Esophagus squamous epithelium (tissue), 5 donors: Measurements from ENCODE around the gene PRTG. TPM values are rescaled to one million over a fixed set of nuclear protein-coding genes. Genes with fewer than 3 reads are reported as not detected.

Experiments
- DNase-seq: peaks from one replicate; lab custom pipeline; 2025; lab: John Stamatoyannopoulos, UW
- H3K27ac ChIP-seq, 4 donors: fragments of 200-600 bp; sonication (generic); one replicate each; pipeline ENCODE4 v1.5.1; 2016 to 2019; ENCODE audit warnings: mild to moderate bottlenecking in 1 of 4
- H3K27me3 ChIP-seq, 4 donors: fragments of 200-600 bp; sonication (generic); 1 replicate in 3 of 4; 2 replicates in 1 of 4; pipeline versions ENCODE4 v1.5.1 to v1.6.0; 2017 to 2021; ENCODE audit warnings: antibody characterized with exemption in 1 of 4
- H3K36me3 ChIP-seq, 3 donors: fragments of 200-600 bp; sonication (generic); one replicate each; pipeline ENCODE4 v1.5.1; 2016 to 2019
- H3K4me1 ChIP-seq, 3 donors: fragments of 200-600 bp; sonication (generic); one replicate each; pipeline ENCODE4 v1.5.1; 2017 to 2019
- H3K4me3 ChIP-seq, 4 donors: fragments of 200-600 bp; sonication (generic); 1 replicate in 3 of 4; 2 replicates in 1 of 4; pipeline ENCODE4 v1.5.1; 2016 to 2019; ENCODE audit warnings: mild to moderate bottlenecking in 2 of 4, moderate library complexity in 1 of 4
- H3K9me3 ChIP-seq, 3 donors: fragments of 200-600 bp; sonication (generic); one replicate each; pipeline ENCODE4 v1.5.1; 2016 to 2019
- POLR2A ChIP-seq, 4 donors: fragments of 450-650 bp; IDR thresholded peaks; one replicate each; pipeline ENCODE4 v1.6.1; 2017; ENCODE audit warnings: antibody characterized with exemption in 4 of 4, mild to moderate bottlenecking in 4 of 4, moderate library complexity in 3 of 4
- WGBS, 2 donors: methylation state at CpG; one replicate each; pipeline ENCODE4 v1.1.5; 2018; 5-methylcytosine and 5-hydroxymethylcytosine counted together
- intact Hi-C: fragments of 100-400 bp; cut with DNase I; formaldehyde crosslinking; loops from one replicate; pipeline ENCODE4 v1.15.0; 2022
- total RNA-seq, 4 donors: library from RNA; depleted of rRNA; stranded (reverse); fragments of >200 nt; gene quantifications; one replicate each; pipeline ENCODE4 v1.1.0, GENCODE V29; 2016
- TF ChIP-seq, protein P1 (sequence below), 6 experiments: fragments of 450-650 bp in 4 of 6; fragments of 200-600 bp in 2 of 6; sonication (generic) in 2 of 6; IDR thresholded peaks; one replicate each; pipeline ENCODE4 v1.5.1; 2016 to 2019; ENCODE audit warnings: antibody characterized with exemption in 6 of 6, mild to moderate bottlenecking in 4 of 6, moderate library complexity in 4 of 6
- donor health status: DM: yes; HTN: yes; CAD: no.

Gene PRTG
- total RNA-seq, 4 donors from 2014 or later, result 0.04 to 1.3 (median 0.15) TPM

DNA sequence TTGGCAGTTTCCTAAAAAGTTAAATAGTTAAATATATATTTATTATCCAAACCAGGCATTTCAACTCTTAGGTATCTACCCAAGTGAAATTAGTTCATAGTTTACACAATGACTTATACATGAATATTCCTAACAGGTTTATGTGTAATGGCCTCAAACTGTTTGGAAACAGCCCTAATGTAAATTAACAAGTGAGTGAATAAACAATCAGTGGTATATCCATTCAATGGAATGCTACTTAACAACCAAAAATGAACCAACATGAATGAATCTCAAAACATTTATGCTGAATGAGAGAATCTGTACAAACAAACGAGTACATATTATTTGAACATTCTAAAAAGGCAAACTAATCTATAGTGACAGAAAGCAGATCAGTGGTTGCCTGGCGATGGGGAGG is 33.5 kb downstream of the PRTG start:
- Histone ChIP-seq H3K4me3 (no peak overlapping the region), H3K36me3 (no peaks in the 10 kb centered on the region), H3K4me1 (no peaks in the 10 kb centered on the region), H3K9me3 (no peaks in the 10 kb centered on the region), H3K27me3 (no peaks in the 10 kb centered on the region), H3K27ac (no peak overlapping the region)
- no peak for DNase-seq
- TF ChIP-seq, protein P1, sequence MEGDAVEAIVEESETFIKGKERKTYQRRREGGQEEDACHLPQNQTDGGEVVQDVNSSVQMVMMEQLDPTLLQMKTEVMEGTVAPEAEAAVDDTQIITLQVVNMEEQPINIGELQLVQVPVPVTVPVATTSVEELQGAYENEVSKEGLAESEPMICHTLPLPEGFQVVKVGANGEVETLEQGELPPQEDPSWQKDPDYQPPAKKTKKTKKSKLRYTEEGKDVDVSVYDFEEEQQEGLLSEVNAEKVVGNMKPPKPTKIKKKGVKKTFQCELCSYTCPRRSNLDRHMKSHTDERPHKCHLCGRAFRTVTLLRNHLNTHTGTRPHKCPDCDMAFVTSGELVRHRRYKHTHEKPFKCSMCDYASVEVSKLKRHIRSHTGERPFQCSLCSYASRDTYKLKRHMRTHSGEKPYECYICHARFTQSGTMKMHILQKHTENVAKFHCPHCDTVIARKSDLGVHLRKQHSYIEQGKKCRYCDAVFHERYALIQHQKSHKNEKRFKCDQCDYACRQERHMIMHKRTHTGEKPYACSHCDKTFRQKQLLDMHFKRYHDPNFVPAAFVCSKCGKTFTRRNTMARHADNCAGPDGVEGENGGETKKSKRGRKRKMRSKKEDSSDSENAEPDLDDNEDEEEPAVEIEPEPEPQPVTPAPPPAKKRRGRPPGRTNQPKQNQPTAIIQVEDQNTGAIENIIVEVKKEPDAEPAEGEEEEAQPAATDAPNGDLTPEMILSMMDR (IDR thresholded peaks at IDR 0.05), result no peak
- no peak for TF ChIP-seq POLR2A (IDR thresholded peaks at IDR 0.05)
- WGBS, 2 donors, result 44 to 79% methylated on average over 1 to 2 of the region's 2 CpGs
- intact Hi-C loops, result no loop called here

DNA sequence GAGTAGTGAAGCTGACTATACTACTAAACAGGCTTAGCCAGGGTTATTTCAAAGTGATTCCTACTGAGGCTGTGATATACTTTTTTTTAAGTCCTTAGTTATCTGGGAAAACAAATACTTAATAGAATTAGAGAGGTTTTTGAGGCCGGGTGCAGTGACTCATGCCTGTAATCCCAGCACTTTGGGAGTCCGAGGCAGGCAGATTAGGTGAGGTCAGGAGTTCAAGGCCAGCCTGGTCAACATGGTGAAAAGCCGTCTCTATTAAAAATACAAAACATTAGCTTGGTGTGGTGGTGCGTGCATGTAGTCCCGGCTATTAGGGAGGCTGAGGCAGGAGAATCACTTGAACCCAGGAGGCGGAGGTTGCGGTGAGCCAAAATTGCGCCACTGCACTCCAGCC is 34.2 kb downstream of the PRTG start:
- TF ChIP-seq POLR2A (IDR thresholded peaks at IDR 0.05), result no peak
- TF ChIP-seq, protein P1 (IDR thresholded peaks at IDR 0.05), result no peak
- DNase-seq, result no peak
- H3K4me3 ChIP-seq, result no peak overlapping the region
- no peaks in the 10 kb centered on the region for H3K36me3 ChIP-seq
- no peak overlapping the region for H3K27ac ChIP-seq
- 65 to 71% methylated on average over 8 of the region's 8 CpGs for WGBS, 2 donors
- H3K27me3 ChIP-seq, result no peaks in the 10 kb centered on the region
- no peaks in the 10 kb centered on the region for H3K4me1 ChIP-seq
- H3K9me3 ChIP-seq, result no peaks in the 10 kb centered on the region
- intact Hi-C loops, result no loop called here

DNA sequence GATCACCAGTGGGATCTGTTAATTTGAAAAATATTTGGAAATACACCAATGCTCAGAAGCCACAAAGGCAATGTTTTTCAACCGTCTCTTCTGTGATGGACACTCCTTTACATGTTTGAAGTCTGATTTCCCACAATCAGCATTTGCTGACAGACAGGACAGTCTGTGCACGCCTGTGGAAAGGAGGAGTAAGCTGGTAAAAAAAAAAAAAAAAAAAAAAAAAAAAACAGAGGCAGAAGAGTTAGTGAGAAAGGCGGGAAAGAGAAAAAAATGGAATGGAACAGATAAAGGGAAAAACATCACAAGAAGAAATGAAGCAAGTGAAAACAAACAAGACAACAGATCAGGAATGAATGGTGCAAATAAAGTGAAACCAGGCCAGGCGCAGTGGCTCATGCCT is 35.0 kb downstream of the PRTG start:
- H3K9me3 ChIP-seq, result no peaks in the 10 kb centered on the region
- no peaks in the 10 kb centered on the region for H3K27me3 ChIP-seq
- no peaks in the 10 kb centered on the region for H3K36me3 ChIP-seq
- WGBS, 2 donors, result 54 to 56% methylated on average over 4 of the region's 4 CpGs
- H3K27ac ChIP-seq, result no peak overlapping the region
- no peaks in the 10 kb centered on the region for H3K4me1 ChIP-seq
- no peak overlapping the region for H3K4me3 ChIP-seq
- no peak for DNase-seq
- intact Hi-C loops, result no loop called here
- TF ChIP-seq, protein P1 (IDR thresholded peaks at IDR 0.05), result no peak
- no peak for TF ChIP-seq POLR2A (IDR thresholded peaks at IDR 0.05)

DNA sequence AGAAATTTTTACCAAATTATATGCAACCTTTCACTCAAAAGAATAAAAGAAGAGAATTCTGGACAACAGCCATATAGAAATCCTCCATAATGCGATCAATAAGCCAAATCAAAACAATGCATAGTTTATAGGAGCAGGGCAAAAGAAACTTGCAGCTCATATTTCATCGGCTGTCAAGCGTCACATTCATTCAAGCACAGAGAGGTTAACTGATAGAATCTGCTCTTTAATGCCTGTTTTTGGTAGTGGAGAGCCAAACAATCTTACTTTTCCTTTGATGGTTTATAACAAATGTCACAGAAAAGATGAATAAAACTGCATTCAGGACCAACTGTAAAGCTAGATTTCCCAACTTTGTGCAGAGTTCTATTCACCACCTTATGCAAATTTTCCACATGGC is 35.4 kb downstream of the PRTG start:
- intact Hi-C loops, result no loop called here
- no peak for DNase-seq
- Histone ChIP-seq H3K36me3 (no peaks in the 10 kb centered on the region), H3K27me3 (no peaks in the 10 kb centered on the region), H3K4me3 (no peak overlapping the region), H3K27ac (no peak overlapping the region), H3K4me1 (no peaks in the 10 kb centered on the region), H3K9me3 (no peaks in the 10 kb centered on the region)
- 34 to 42% methylated on average over 3 of the region's 3 CpGs for WGBS, 2 donors
- TF ChIP-seq, protein P1 (IDR thresholded peaks at IDR 0.05), result no peak

DNA sequence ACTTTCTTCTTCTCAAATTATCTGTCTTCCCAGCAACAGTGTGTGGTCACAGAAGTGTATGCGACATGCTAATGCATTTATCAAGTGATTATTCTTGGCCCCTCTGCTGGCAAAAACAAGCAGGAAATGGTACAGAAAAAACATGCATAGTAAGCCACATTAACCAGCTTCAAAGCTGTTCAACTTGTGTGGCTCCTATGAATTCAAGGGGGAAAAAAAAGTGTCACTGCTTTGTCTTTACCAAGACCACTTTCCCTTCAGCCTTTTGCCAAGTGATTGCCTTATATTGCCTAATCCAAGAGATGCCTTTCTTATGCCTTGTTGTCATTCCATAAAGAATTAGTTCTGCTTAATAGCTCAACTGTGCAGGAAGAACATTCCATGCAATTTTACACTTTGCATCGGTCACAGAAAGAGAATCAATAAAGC is 39.1 kb downstream of the PRTG start:
- no peak overlapping the region for H3K27ac ChIP-seq
- intact Hi-C loops, result no loop called here
- WGBS, 2 donors, result 30 to 40% methylated on average over 2 of the region's 2 CpGs

More for the DNA sequence above, 39.1 kb downstream of the PRTG start:
- Histone ChIP-seq H3K9me3 (no peaks in the 10 kb centered on the region), H3K27me3 (no peaks in the 10 kb centered on the region), H3K4me1 (no peaks in the 10 kb centered on the region), H3K36me3 (no peaks in the 10 kb centered on the region), H3K4me3 (no peak overlapping the region)
- no peak for TF ChIP-seq POLR2A (IDR thresholded peaks at IDR 0.05)
- TF ChIP-seq, protein P1 (IDR thresholded peaks at IDR 0.05), result no peak
- DNase-seq, result no peak
